ENCODE measurements around the gene MRTFA.
"Not testable (repeated sequence)": the region's sequence is repeated elsewhere in the genome, so short reads cannot be mapped to it uniquely, and the experiment has no call there.

The MRTFA gene

GRCh38 chr22:40634119-40634903 lies 2.2 kb downstream of the MRTFA start:
- TF ChIP-seq CTCF (conservative IDR thresholded peaks at IDR 0.05): no peak

GRCh38 chr22:40633036-40633435 lies 3.5 kb downstream of the MRTFA start:
- no peak for TF ChIP-seq CTCF (conservative IDR thresholded peaks at IDR 0.05)
- H3K27ac ChIP-seq: no peak overlapping the region

More at GRCh38 chr22:40634119-40634903, 2.2 kb downstream of the MRTFA start:
- no peak overlapping the region for H3K27ac ChIP-seq

- no peak for TF ChIP-seq CTCF (conservative IDR thresholded peaks at IDR 0.05)
- no peak overlapping the region for H3K27ac ChIP-seq
Observed at GRCh38 chr22:40631925-40632324, 4.6 kb downstream of the MRTFA start.

GRCh38 chr22:40628354-40629042 lies 8.0 kb downstream of the MRTFA start:
- TF ChIP-seq CTCF (conservative IDR thresholded peaks at IDR 0.05): no peak
- no peak overlapping the region for H3K27ac ChIP-seq

- H3K27ac ChIP-seq: no peak overlapping the region
- TF ChIP-seq CTCF (conservative IDR thresholded peaks at IDR 0.05): no peak
Observed at GRCh38 chr22:40627612-40628011, 8.9 kb downstream of the MRTFA start.

- no peak overlapping the region for H3K27ac ChIP-seq
Observed at GRCh38 chr22:40626851-40627250, 9.7 kb downstream of the MRTFA start.

GRCh38 chr22:40625794-40626193 lies 10.7 kb downstream of the MRTFA start:
- H3K27ac ChIP-seq: not testable (repeated sequence)

More at GRCh38 chr22:40626851-40627250, 9.7 kb downstream of the MRTFA start:
- TF ChIP-seq CTCF (conservative IDR thresholded peaks at IDR 0.05): no peak

GRCh38 chr22:40625281-40625680 lies 11.2 kb downstream of the MRTFA start:
- H3K27ac ChIP-seq: not testable (repeated sequence)

Data from VCaP (cell line).